Activated naive CD4-positive, alpha-beta T cell treated with anti-CD3 and anti-CD28 coated beads, Interleukin-2, amount 50 U/mL, for 16 hours (primary cell): ENCODE measurements around the gene ESPL1.

Experiments used
- DNase-seq: peaks from one replicate; pipeline ENCODE4 v3.0.0-alpha.2; 2020

ESPL1 gene

GRCh38 chr12:53267999-53268629, at the start of gene ESPL1:
TSS of gene ESPL1 (plus strand) at chr12:53268299. CDS start at chr12:53268767, 468 bp downstream.
- DNase-seq: peak; percentile 85

- DNase-seq: no peak
Observed at GRCh38 chr12:53218551-53219291, 49.4 kb upstream of the ESPL1 start.

- peak; percentile 72 for DNase-seq
Observed at GRCh38 chr12:53219292-53219955, 48.7 kb upstream of the ESPL1 start.

- peak; percentile 83 for DNase-seq
Observed at GRCh38 chr12:53219956-53220693, 48.0 kb upstream of the ESPL1 start.

GRCh38 chr12:53220694-53221202, 47.4 kb upstream of the ESPL1 start:
- peak; percentile 76 for DNase-seq

GRCh38 chr12:53221203-53222080, 46.7 kb upstream of the ESPL1 start:
- peak; percentile 36 for DNase-seq

GRCh38 chr12:53222170-53222721, 45.9 kb upstream of the ESPL1 start:
- no peak for DNase-seq

- no peak for DNase-seq
Observed at GRCh38 chr12:53222806-53223261, 45.3 kb upstream of the ESPL1 start.

- DNase-seq: no peak
Observed at GRCh38 chr12:53223389-53224060, 44.6 kb upstream of the ESPL1 start.

- DNase-seq: no peak
Observed at GRCh38 chr12:53224061-53224896, 43.8 kb upstream of the ESPL1 start.

- no peak for DNase-seq
Observed at GRCh38 chr12:53224897-53225634, 43.0 kb upstream of the ESPL1 start.

- DNase-seq: no peak
Observed at GRCh38 chr12:53225635-53226424, 42.3 kb upstream of the ESPL1 start.

GRCh38 chr12:53226815-53227214, 41.3 kb upstream of the ESPL1 start:
- DNase-seq: no peak

GRCh38 chr12:53227341-53227740, 40.8 kb upstream of the ESPL1 start:
- DNase-seq: no peak

GRCh38 chr12:53227836-53228235, 40.3 kb upstream of the ESPL1 start:
- no peak for DNase-seq

- no peak for DNase-seq
Observed at GRCh38 chr12:53229454-53229853, 38.6 kb upstream of the ESPL1 start.

GRCh38 chr12:53230108-53230845, 37.8 kb upstream of the ESPL1 start:
- no peak for DNase-seq

GRCh38 chr12:53231671-53231920, 36.5 kb upstream of the ESPL1 start:
- DNase-seq: no peak
